ENCODE results near the gene HDAC10. TPM values are rescaled to one million over a fixed set of nuclear protein-coding genes. Genes with fewer than 3 reads are reported as not detected.
"Not testable (repeated sequence)": the region's sequence is repeated elsewhere in the genome, so short reads cannot be mapped to it uniquely, and the experiment has no call there.

Gene HDAC10
- total RNA-seq, 2 experiments from 2014 or later: 46.1 to 47.6 TPM

- H3K27me3 Mint-ChIP-seq; H3K36me3 Mint-ChIP-seq; H3K27ac Mint-ChIP-seq; DNase-seq; H3K9me3 Mint-ChIP-seq; H3K4me3 Mint-ChIP-seq; H3K4me1 Mint-ChIP-seq (ENCODE audit: low read depth); POLR2A ChIA-PET: not testable (repeated sequence)
- CTCF ChIA-PET: interaction anchor here (1.0 to 2.0 kb wide), 6 partner anchors 22 to 383 kb away, joined by 3 to 13 read pairs (median 6); partner anchors contain the start of genes DENND6B and HDAC10
- intact Hi-C loops (cut with micrococcal nuclease): loop anchor here (5.0 kb wide), 1 partner anchor 349 kb away; no protein-coding TSS in a partner anchor
These were observed 22.3 kb upstream of the HDAC10 start for GRCh38 chr22:50273352-50273751.

GRCh38 chr22:50272044-50272802 is 21.2 kb upstream of the HDAC10 start:
- H3K27me3 Mint-ChIP-seq: no peaks in the 10 kb centered on the region
- peaks cover 8% of the 10 kb centered on the region for H3K4me1 Mint-ChIP-seq (ENCODE audit: low read depth)
- H3K9me3 Mint-ChIP-seq: no peaks in the 10 kb centered on the region
- H3K36me3 Mint-ChIP-seq: no peaks in the 10 kb centered on the region
- CTCF ChIA-PET: interaction anchor here (0.9 to 2.0 kb wide), 8 partner anchors 21 to 349 kb away, joined by 3 to 13 read pairs (median 4); partner anchors contain the start of genes DENND6B, HDAC10 and PLXNB2
- intact Hi-C loops (cut with micrococcal nuclease): loop anchor here (5.0 kb wide), 1 partner anchor 350 kb away; no protein-coding TSS in a partner anchor
- no peak for DNase-seq
- H3K4me3 Mint-ChIP-seq: no peak overlapping the region
- no peak overlapping the region for H3K27ac Mint-ChIP-seq
- POLR2A ChIA-PET: interaction anchor here (1.9 kb wide), 1 partner anchor 21 kb away, joined by 4 read pairs; the partner anchor contains the start of gene HDAC10

- H3K9me3 Mint-ChIP-seq: no peaks in the 10 kb centered on the region
- ChIA-PET CTCF (interaction anchor here (0.9 to 1.4 kb wide), 3 partner anchors 36 to 349 kb away, joined by 3 to 4 read pairs (median 3); partner anchors contain the start of gene PLXNB2), POLR2A (interaction anchor here (1.9 kb wide), 1 partner anchor 20 kb away, joined by 4 read pairs; the partner anchor contains the start of gene HDAC10)
- peak; percentile 67 for DNase-seq
- intact Hi-C loops (cut with micrococcal nuclease): loop anchor here (5.0 kb wide), 1 partner anchor 351 kb away; no protein-coding TSS in a partner anchor
- no peak overlapping the region for H3K4me3 Mint-ChIP-seq
- H3K27ac Mint-ChIP-seq: no peak overlapping the region
- no peaks in the 10 kb centered on the region for H3K36me3 Mint-ChIP-seq
- H3K4me1 Mint-ChIP-seq (ENCODE audit: low read depth): peaks cover 8% of the 10 kb centered on the region
- no peaks in the 10 kb centered on the region for H3K27me3 Mint-ChIP-seq
These were observed 20.5 kb upstream of the HDAC10 start for GRCh38 chr22:50271519-50271970.

GRCh38 chr22:50270666-50271394 is 19.8 kb upstream of the HDAC10 start:
- no peaks in the 10 kb centered on the region for H3K27me3 Mint-ChIP-seq
- no peaks in the 10 kb centered on the region for H3K36me3 Mint-ChIP-seq
- DNase-seq: peak; percentile 81
- peak overlapping the region; percentile 64 for H3K4me3 Mint-ChIP-seq
- ChIA-PET CTCF (interaction anchor here (1.1 to 1.5 kb wide), 3 partner anchors 36 to 226 kb away, joined by 3 to 4 read pairs (median 3); partner anchors contain the start of gene PLXNB2), POLR2A (interaction anchor here (1.9 kb wide), 1 partner anchor 19 kb away, joined by 4 read pairs; the partner anchor contains the start of gene HDAC10)
- no peaks in the 10 kb centered on the region for H3K9me3 Mint-ChIP-seq
- H3K4me1 Mint-ChIP-seq (ENCODE audit: low read depth): peaks cover 8% of the 10 kb centered on the region
- intact Hi-C loops (cut with micrococcal nuclease): loop anchor here (1.0 to 5.0 kb wide), 2 partner anchors 71 to 351 kb away; no protein-coding TSS in a partner anchor
- H3K27ac Mint-ChIP-seq: no peak overlapping the region

GRCh38 chr22:50269970-50270665 is 19.1 kb upstream of the HDAC10 start, which contains the start of gene MAPK11:
Gene MAPK11 (minus strand): TSS chr22:50270380. CDS start chr22:50270292, 88 bp downstream.
- ChIA-PET CTCF (interaction anchor here (1.2 to 1.5 kb wide), 2 partner anchors 18 to 227 kb away, joined by 3 read pairs; no protein-coding TSS in a partner anchor), POLR2A (interaction anchor here (1.1 kb wide), 1 partner anchor 233 kb away, joined by 3 read pairs; no protein-coding TSS in a partner anchor)
- H3K27me3 Mint-ChIP-seq: no peaks in the 10 kb centered on the region
- DNase-seq: peak; percentile 82
- H3K27ac Mint-ChIP-seq: peak within 1 kb of the TSS; percentile 8
- intact Hi-C loops (cut with micrococcal nuclease): loop anchor here (1.0 to 5.0 kb wide), 2 partner anchors 72 to 352 kb away; no protein-coding TSS in a partner anchor
- H3K36me3 Mint-ChIP-seq: no peaks in the 10 kb centered on the region
- peaks cover 8% of the 10 kb centered on the region for H3K4me1 Mint-ChIP-seq (ENCODE audit: low read depth)
- H3K4me3 Mint-ChIP-seq: peak within 1 kb of the TSS; percentile 68
- H3K9me3 Mint-ChIP-seq: no peaks in the 10 kb centered on the region

GRCh38 chr22:50269573-50269969 is 18.5 kb upstream of the HDAC10 start:
- DNase-seq: no peak
- no peaks in the 10 kb centered on the region for H3K9me3 Mint-ChIP-seq
- peaks cover 8% of the 10 kb centered on the region for H3K4me1 Mint-ChIP-seq (ENCODE audit: low read depth)
- no peaks in the 10 kb centered on the region for H3K36me3 Mint-ChIP-seq
- H3K27ac Mint-ChIP-seq: peak overlapping the region; percentile 8
- no peaks in the 10 kb centered on the region for H3K27me3 Mint-ChIP-seq
- intact Hi-C loops (cut with micrococcal nuclease): no loop called here
- ChIA-PET CTCF (interaction anchor here (1.0 to 1.5 kb wide), 4 partner anchors 17 to 256 kb away, joined by 3 read pairs; partner anchors contain the start of gene SCO2), POLR2A (interaction anchor here (0.9 to 1.2 kb wide), 3 partner anchors 25 to 256 kb away, joined by 3 read pairs; partner anchors contain the start of gene SCO2)
- peak overlapping the region; percentile 68 for H3K4me3 Mint-ChIP-seq

- CTCF ChIA-PET: interaction anchor here (1.0 to 1.2 kb wide), 2 partner anchors 59 to 257 kb away, joined by 3 read pairs; partner anchors contain the start of gene SCO2
- Mint-ChIP-seq H3K4me3 (peak overlapping the region; percentile 68), H3K36me3 (no peaks in the 10 kb centered on the region), H3K9me3 (no peaks in the 10 kb centered on the region), H3K27me3 (no peaks in the 10 kb centered on the region), H3K27ac (no peak overlapping the region), H3K4me1 (ENCODE audit: low read depth) (peaks cover 8% of the 10 kb centered on the region)
- POLR2A ChIA-PET: interaction anchor here (0.9 to 1.2 kb wide), 2 partner anchors 24 to 257 kb away, joined by 3 read pairs; partner anchors contain the start of gene SCO2
- no peak for DNase-seq
- intact Hi-C loops (cut with micrococcal nuclease): no loop called here
These were observed 17.6 kb upstream of the HDAC10 start for GRCh38 chr22:50268655-50269113.

- ChIA-PET POLR2A (interaction anchor here (2.0 kb wide), 1 partner anchor 16 kb away, joined by 5 read pairs; the partner anchor contains the start of gene HDAC10), CTCF (interaction anchor here (0.7 to 2.4 kb wide), 5 partner anchors 15 to 74 kb away, joined by 3 to 9 read pairs (median 3); partner anchors contain the start of gene HDAC10)
- Mint-ChIP-seq H3K27me3 (peaks cover 2% of the 10 kb centered on the region), H3K4me1 (ENCODE audit: low read depth) (peaks cover 8% of the 10 kb centered on the region), H3K4me3 (no peak overlapping the region), H3K27ac (no peak overlapping the region), H3K9me3 (no peaks in the 10 kb centered on the region), H3K36me3 (no peaks in the 10 kb centered on the region)
- DNase-seq: peak; percentile 64
- intact Hi-C loops (cut with micrococcal nuclease): no loop called here
These were observed 16.7 kb upstream of the HDAC10 start for GRCh38 chr22:50267591-50268390.

GRCh38 chr22:50266994-50267393 is 15.9 kb upstream of the HDAC10 start:
- peaks cover 13% of the 10 kb centered on the region for H3K4me1 Mint-ChIP-seq (ENCODE audit: low read depth)
- no peak for DNase-seq

More at GRCh38 chr22:50266994-50267393, 15.9 kb upstream of the HDAC10 start:
- Mint-ChIP-seq H3K27ac (no peak overlapping the region), H3K9me3 (no peaks in the 10 kb centered on the region), H3K27me3 (peaks cover 10% of the 10 kb centered on the region), H3K36me3 (no peaks in the 10 kb centered on the region), H3K4me3 (no peak overlapping the region)
- ChIA-PET CTCF (interaction anchor here (0.7 to 2.4 kb wide), 3 partner anchors 14 to 26 kb away, joined by 3 to 9 read pairs (median 3); partner anchors contain the start of gene HDAC10), POLR2A (interaction anchor here (2.0 kb wide), 1 partner anchor 16 kb away, joined by 5 read pairs; the partner anchor contains the start of gene HDAC10)
- intact Hi-C loops (cut with micrococcal nuclease): no loop called here

All from activated CD4-positive, alpha-beta memory T cell treated with anti-CD3 and anti-CD28 coated beads for 36 hours (primary cell).